HEK293 (cell line): ENCODE results near the gene PAK2.

Experiments
- CTCF ChIA-PET: fragments of 350-600 bp; formaldehyde crosslinking; extraction: SDS; loops from one replicate; lab custom pipeline; 2021; ENCODE audit warnings: antibody characterized with exemption; lab: Yijun Ruan, JAX
- POLR2A ChIA-PET: fragments of 300-600 bp; formaldehyde crosslinking; extraction: SDS; loops from one replicate; lab custom pipeline; 2020; ENCODE audit warnings: antibody characterized with exemption, inconsistent platforms; lab: Yijun Ruan, JAX
- H3K27ac ChIP-seq: fragments of 200-500 bp; sonication (Bioruptor generic); 2 replicates; pipeline ENCODE4 v1.5.1; 2014; ENCODE audit warnings: low read depth, low read length, control low read depth, inconsistent platforms; ENCODE audit errors: extremely low read depth
- H3K36me3 ChIP-seq, 2 experiments: fragments of 200-500 bp in 1 of 2; sonication (Bioruptor generic) in 1 of 2; 1 replicate in 1 of 2; 2 replicates in 1 of 2; pipeline ENCODE4 v1.5.1; 2014 to 2017; ENCODE audit warnings: inconsistent platforms in 2 of 2, low read length in 2 of 2; ENCODE audit not compliant: control insufficient read depth in 2 of 2, insufficient read depth in 1 of 2
- H3K4me1 ChIP-seq: fragments of 200-500 bp; sonication (Bioruptor generic); 2 replicates; pipeline ENCODE4 v1.5.1; 2014; ENCODE audit warnings: mild to moderate bottlenecking, low read length, inconsistent platforms; ENCODE audit not compliant: control insufficient read depth, insufficient read depth
- H3K4me3 ChIP-seq: 2 replicates; pipeline ENCODE4 v1.5.1; 2011; ENCODE audit warnings: low read depth, mild to moderate bottlenecking, control low read depth, low read length, moderate library complexity
- H3K9me3 ChIP-seq: fragments of 200-500 bp; sonication (Bioruptor generic); 2 replicates; pipeline ENCODE4 v1.5.1; 2014; ENCODE audit warnings: low read depth, low read length, inconsistent platforms; ENCODE audit not compliant: control insufficient read depth, insufficient read depth
- AEBP2 ChIP-seq: fragments of 450-650 bp; formaldehyde crosslinking; IDR thresholded peaks from 2 replicates; pipeline ENCODE4 v1.5.1; 2016; ENCODE audit warnings: missing biosample characterization, missing genetic modification characterization, borderline replicate concordance
- BCL11A ChIP-seq: fragments of 450-650 bp; formaldehyde crosslinking; IDR thresholded peaks from 2 replicates; pipeline ENCODE4 v1.5.1; 2016; ENCODE audit warnings: low read depth, missing biosample characterization, missing genetic modification characterization
- BCL6B ChIP-seq: fragments of 450-650 bp; formaldehyde crosslinking; IDR thresholded peaks from 2 replicates; pipeline ENCODE4 v1.5.1; 2017; ENCODE audit warnings: missing biosample characterization, missing genetic modification characterization
- MEIS1 ChIP-seq: sonication (generic); formaldehyde crosslinking; IDR thresholded peaks from 2 replicates; pipeline ENCODE4 v1.8.1; 2022; ENCODE audit warnings: missing genetic modification reagents, mild to moderate bottlenecking, borderline replicate concordance
- REST ChIP-seq: fragments of 450-650 bp; formaldehyde crosslinking; IDR thresholded peaks from 2 replicates; pipeline ENCODE4 v1.5.1; 2016; ENCODE audit warnings: missing biosample characterization, missing genetic modification characterization
- ZNF18 ChIP-seq: fragments of 450-650 bp; formaldehyde crosslinking; IDR thresholded peaks from 2 replicates; pipeline ENCODE4 v1.5.1; 2016; ENCODE audit warnings: missing biosample characterization, missing genetic modification characterization
- ZNF2 ChIP-seq: fragments of 450-650 bp; formaldehyde crosslinking; IDR thresholded peaks from 2 replicates; pipeline ENCODE4 v1.5.1; 2016; ENCODE audit warnings: missing biosample characterization, missing genetic modification characterization
- ZNF214 ChIP-seq: fragments of 450-650 bp; formaldehyde crosslinking; IDR thresholded peaks from 2 replicates; pipeline ENCODE4 v1.5.1; 2017; ENCODE audit warnings: missing biosample characterization, mild to moderate bottlenecking, missing genetic modification characterization, borderline replicate concordance
- ZNF416 ChIP-seq: fragments of 450-650 bp; formaldehyde crosslinking; IDR thresholded peaks from 2 replicates; pipeline ENCODE4 v1.5.1; 2016; ENCODE audit warnings: missing biosample characterization, missing genetic modification characterization
- ZNF433 ChIP-seq: fragments of 450-650 bp; formaldehyde crosslinking; IDR thresholded peaks from 2 replicates; pipeline ENCODE4 v1.5.1; 2016; ENCODE audit warnings: missing biosample characterization, missing genetic modification characterization, low read depth
- ZNF518A ChIP-seq: fragments of 450-650 bp; formaldehyde crosslinking; conservative IDR thresholded peaks from 2 replicates; pipeline ENCODE4 v1.5.1; 2016; ENCODE audit warnings: low read depth, missing biosample characterization, missing genetic modification characterization
- ZNF560 ChIP-seq: fragments of 450-650 bp; formaldehyde crosslinking; IDR thresholded peaks from 2 replicates; pipeline ENCODE4 v1.5.1; 2017; ENCODE audit warnings: missing biosample characterization, missing genetic modification characterization, borderline replicate concordance
- ZNF830 ChIP-seq: fragments of 450-650 bp; IDR thresholded peaks from 2 replicates; pipeline ENCODE4 v1.5.0; 2018; ENCODE audit warnings: missing biosample characterization, missing genetic modification characterization, low read depth, mild to moderate bottlenecking, moderate library complexity
- TF ChIP-seq, protein P1 (sequence below): fragments of 450-650 bp; formaldehyde crosslinking; IDR thresholded peaks from 2 replicates; pipeline ENCODE4 v1.5.1; 2016; ENCODE audit warnings: missing biosample characterization, missing genetic modification characterization

The PAK2 gene

DNA sequence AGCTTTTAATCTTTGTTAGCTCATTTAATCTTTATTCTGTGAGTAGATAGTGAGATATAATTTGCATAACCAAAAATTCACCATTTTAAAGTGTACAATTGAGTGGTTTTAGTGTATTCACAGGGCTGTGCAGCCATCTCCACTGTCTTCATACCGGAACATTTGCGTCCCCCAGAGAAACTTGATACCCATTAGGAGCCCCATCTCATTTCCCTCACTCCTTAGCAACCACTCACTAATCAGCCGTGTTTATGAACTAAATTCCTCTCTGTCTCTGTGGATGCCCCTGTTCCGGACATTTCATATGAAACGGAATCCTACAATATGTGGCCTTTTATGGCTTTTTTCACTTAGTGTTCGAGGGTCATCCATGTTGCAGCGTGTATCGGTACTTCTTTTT is 38.2 kb downstream of the PAK2 start (continued):
- no peak for TF ChIP-seq REST (tag by site-specific recombination)
- TF ChIP-seq ZNF18 (tag by site-specific recombination) = no peak
- TF ChIP-seq ZNF518A (tag by site-specific recombination) = no peak
- no peak for TF ChIP-seq ZNF2 (tag by site-specific recombination)
- TF ChIP-seq, protein P1, sequence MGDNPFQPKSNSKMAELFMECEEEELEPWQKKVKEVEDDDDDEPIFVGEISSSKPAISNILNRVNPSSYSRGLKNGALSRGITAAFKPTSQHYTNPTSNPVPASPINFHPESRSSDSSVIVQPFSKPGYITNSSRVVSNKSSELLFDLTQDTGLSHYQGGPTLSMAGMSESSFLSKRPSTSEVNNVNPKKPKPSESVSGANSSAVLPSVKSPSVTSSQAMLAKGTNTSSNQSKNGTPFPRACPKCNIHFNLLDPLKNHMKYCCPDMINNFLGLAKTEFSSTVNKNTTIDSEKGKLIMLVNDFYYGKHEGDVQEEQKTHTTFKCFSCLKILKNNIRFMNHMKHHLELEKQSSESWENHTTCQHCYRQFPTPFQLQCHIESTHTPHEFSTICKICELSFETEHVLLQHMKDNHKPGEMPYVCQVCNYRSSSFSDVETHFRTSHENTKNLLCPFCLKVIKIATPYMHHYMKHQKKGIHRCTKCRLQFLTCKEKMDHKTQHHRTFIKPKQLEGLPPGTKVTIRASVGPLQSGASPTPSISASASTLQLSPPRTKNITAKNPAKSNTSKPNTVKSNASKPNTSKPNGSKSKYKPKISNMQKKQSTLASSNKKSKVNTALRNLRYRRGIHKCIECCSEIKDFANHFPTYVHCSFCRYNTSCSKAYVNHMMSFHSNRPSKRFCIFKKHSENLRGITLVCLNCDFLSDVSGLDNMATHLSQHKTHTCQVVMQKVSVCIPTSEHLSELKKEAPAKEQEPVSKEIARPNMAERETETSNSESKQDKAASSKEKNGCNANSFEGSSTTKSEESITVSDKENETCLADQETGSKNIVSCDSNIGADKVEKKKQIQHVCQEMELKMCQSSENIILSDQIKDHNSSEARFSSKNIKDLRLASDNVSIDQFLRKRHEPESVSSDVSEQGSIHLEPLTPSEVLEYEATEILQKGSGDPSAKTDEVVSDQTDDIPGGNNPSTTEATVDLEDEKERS (tag by site-specific recombination) = no peak
- no peak for TF ChIP-seq ZNF214 (tag by site-specific recombination)
- no peak for TF ChIP-seq ZNF560
- no peak for TF ChIP-seq ZNF433 (tag by site-specific recombination)
- no peak for TF ChIP-seq BCL6B (tag by site-specific recombination)
- TF ChIP-seq BCL11A (tag by site-specific recombination) = no peak

GRCh38 chr3:196778755-196779154 is 39.1 kb downstream of the PAK2 start:
- H3K4me1 ChIP-seq = peaks cover 2% of the 10 kb centered on the region; the same call in 1 of the 2 replicates
- no peak for TF ChIP-seq MEIS1 (CRISPR knock-in tag)
- no peak for TF ChIP-seq ZNF433 (tag by site-specific recombination)
- no peak for TF ChIP-seq ZNF416 (tag by site-specific recombination)
- TF ChIP-seq ZNF830 (tag by site-specific recombination) = no peak
- TF ChIP-seq AEBP2 (tag by site-specific recombination) = no peak
- TF ChIP-seq, all 188 proteins: peak for 0
- H3K36me3 ChIP-seq = peaks cover 0 to 16% of the 10 kb centered on the region in 2 experiments; a peak in 1 of 3 replicates
- H3K27ac ChIP-seq = no peak overlapping the region
- ChIA-PET CTCF (no interaction called here), POLR2A (no interaction called here)
- H3K9me3 ChIP-seq = no peaks in the 10 kb centered on the region
- no peak overlapping the region for H3K4me3 ChIP-seq
